Bronchial epithelial cell (primary cell): Measurements from ENCODE around the gene SUPT6H. TPM values are rescaled to one million over a fixed set of nuclear protein-coding genes. Genes with fewer than 3 reads are reported as not detected.

Experiments used
- DNase-seq: peaks from one replicate; pipeline ENCODE4 v3.0.0-alpha.2; 2010; ENCODE audit warnings: low read depth
- FAIRE-seq: peaks from 2 replicates; lab custom pipeline; 2011; peaks lifted over from hg19 to GRCh38; lab: Jason Lieb, UNC
- H3K27me3 ChIP-seq: 2 replicates; pipeline ENCODE4 v1.5.1; 2011; ENCODE audit warnings: low read length; ENCODE audit not compliant: control insufficient read depth, insufficient read depth
- H3K36me3 ChIP-seq: 2 replicates; pipeline ENCODE4 v1.5.1; 2011; ENCODE audit warnings: low read length; ENCODE audit not compliant: control insufficient read depth, insufficient read depth
- H3K4me3 ChIP-seq: 2 replicates; pipeline ENCODE4 v1.5.1; 2011; ENCODE audit warnings: mild to moderate bottlenecking, low read depth, low read length, control low read depth
- total RNA-seq: library from RNA; depleted of rRNA; stranded (reverse); fragments of >200 nt; gene quantifications from 2 replicates; pipeline ENCODE4 v1.2.1, GENCODE V29; 2014
- TF ChIP-seq, protein P1 (sequence below): IDR thresholded peaks from 2 replicates; pipeline ENCODE4 v1.5.1; 2011; ENCODE audit warnings: mild to moderate bottlenecking, moderate library complexity, low read length, control low read depth, inconsistent platforms; ENCODE audit not compliant: insufficient read depth, severe bottlenecking

The SUPT6H gene
- 23.2 and 32.9 TPM in 2 replicates for total RNA-seq

DNA sequence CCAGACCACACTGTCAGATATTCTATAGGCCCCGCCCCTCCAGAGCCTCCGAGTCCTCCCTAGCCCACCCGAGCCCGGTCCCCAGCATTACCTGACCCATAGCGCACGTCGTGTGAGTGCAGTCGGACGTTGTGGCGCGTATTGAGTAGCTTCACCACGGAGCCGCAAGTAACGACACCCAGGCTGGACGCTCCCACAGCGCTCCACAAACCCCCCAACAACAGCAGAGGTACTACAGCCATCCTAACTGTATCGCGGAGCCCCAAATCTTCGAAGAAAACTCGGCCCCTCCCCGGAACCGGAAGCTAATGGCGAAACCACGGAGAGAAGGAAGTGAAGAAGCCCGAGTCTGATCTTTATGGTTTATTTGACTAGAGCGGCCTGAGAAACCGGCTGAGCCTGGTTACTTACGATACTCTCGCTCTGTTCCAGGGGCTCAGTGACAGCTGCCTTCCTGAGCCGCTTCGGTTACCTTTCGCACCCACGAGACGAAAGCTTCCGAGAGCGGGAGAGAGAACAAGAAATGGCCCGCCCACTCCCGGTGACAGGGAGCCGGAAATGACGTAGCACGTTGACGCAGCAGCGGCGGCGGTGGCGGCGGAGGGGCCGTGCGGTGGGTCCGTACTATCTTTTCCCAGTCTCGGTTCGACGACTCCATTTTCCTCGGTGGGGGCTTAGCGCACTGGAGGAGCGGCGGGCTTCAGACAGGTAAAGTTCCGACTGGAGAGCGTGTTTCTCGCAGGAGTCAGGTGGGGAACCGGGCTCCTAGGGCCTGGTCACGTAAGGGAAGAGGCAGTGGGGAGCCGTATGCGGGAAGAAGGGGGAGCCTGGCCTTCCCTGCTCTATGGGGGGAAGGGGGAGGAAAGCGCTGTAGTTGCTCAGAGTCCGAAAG is at the start of gene SUPT6H, which contains the start of gene SDF2:
SUPT6H (plus strand) TSS at position 571 of the 892 bp plus-strand sequence. CDS start 11,197 bp downstream, outside the sequence.
SDF2 (minus strand) TSS at position 272 of the 892 bp plus-strand sequence; CDS start at position 242, 30 bp downstream.
- TF ChIP-seq, protein P1, sequence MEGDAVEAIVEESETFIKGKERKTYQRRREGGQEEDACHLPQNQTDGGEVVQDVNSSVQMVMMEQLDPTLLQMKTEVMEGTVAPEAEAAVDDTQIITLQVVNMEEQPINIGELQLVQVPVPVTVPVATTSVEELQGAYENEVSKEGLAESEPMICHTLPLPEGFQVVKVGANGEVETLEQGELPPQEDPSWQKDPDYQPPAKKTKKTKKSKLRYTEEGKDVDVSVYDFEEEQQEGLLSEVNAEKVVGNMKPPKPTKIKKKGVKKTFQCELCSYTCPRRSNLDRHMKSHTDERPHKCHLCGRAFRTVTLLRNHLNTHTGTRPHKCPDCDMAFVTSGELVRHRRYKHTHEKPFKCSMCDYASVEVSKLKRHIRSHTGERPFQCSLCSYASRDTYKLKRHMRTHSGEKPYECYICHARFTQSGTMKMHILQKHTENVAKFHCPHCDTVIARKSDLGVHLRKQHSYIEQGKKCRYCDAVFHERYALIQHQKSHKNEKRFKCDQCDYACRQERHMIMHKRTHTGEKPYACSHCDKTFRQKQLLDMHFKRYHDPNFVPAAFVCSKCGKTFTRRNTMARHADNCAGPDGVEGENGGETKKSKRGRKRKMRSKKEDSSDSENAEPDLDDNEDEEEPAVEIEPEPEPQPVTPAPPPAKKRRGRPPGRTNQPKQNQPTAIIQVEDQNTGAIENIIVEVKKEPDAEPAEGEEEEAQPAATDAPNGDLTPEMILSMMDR = no peak
- FAIRE-seq (no peak), DNase-seq (peak; percentile 67)
- Histone ChIP-seq H3K27me3 (no peaks in the 10 kb centered on the region), H3K4me3 (peak within 1 kb of the TSS; percentile 84), H3K36me3 (peaks cover 1% of the 10 kb centered on the region)

DNA sequence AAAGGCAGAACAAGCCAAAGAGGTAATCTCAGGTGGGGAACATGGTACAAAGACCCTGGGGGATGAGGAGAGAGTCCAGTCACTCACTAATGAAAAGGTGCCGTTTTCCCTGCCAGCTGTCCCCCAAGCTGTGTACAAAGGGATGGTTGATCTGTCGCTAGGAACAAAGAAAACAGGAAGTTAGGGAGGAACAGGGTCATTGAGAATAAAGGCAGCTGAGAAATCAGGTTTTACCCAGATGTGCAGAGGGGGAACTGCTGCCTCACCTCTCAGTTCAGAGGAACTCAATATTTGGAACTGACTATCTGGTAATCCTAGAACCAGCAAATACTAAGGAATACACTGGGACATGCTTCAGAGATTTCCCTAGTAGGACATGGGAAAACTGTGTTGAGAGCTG is 49.5 kb upstream of the SUPT6H start:
- Histone ChIP-seq H3K27me3 (no peaks in the 10 kb centered on the region), H3K4me3 (no peak overlapping the region), H3K36me3 (peaks cover 21% of the 10 kb centered on the region)
- TF ChIP-seq, protein P1 = no peak
- FAIRE-seq (no peak), DNase-seq (no peak)

DNA sequence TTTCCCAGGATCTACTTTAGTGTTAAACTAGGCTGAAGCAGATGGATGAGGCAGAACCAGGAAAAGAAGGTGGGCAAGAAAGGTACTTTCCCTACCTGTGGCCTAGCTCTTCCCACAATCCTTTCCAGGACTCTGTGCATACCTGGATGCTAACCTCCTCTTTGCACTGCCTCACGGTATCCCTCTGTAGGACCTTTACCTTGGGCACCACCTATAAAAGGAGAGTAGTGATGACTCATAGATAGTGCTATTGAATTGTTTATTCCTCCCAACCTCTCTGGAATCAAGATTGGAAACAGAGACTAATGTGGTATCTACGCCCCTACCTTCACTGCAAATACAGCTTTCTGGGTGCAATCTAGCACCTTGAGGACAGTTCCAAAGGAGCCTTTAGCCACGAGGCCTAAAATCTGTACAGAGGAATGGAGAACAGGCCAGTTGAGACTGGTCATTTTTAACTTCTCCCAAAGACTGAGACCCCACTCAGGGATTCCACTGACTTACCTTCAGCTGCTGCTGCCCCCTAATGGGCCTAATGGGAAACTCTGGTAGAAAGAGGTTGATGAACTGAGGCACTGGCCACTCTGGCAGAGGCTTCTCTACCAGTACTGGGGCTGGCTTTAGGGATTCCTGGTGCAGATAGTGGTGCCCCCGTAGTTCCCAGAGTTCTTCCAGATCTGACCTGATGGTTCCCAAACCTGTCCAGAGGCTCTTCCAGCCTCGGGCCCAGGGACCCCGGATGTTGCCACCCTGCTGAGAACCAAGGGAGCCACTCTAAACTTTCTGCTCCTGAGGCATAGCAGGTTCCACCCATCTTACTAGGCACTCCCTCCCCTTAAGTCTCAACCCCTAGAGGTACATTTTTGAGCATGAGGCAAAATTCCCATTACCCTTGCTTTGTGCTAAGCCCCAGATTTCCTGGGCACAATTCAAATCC is 48.8 kb upstream of the SUPT6H start:
- Histone ChIP-seq H3K4me3 (no peak overlapping the region), H3K27me3 (no peaks in the 10 kb centered on the region), H3K36me3 (peaks cover 21% of the 10 kb centered on the region)
- no peak for FAIRE-seq
- DNase-seq = peak; percentile 20
- TF ChIP-seq, protein P1 = peak; percentile 67

DNA sequence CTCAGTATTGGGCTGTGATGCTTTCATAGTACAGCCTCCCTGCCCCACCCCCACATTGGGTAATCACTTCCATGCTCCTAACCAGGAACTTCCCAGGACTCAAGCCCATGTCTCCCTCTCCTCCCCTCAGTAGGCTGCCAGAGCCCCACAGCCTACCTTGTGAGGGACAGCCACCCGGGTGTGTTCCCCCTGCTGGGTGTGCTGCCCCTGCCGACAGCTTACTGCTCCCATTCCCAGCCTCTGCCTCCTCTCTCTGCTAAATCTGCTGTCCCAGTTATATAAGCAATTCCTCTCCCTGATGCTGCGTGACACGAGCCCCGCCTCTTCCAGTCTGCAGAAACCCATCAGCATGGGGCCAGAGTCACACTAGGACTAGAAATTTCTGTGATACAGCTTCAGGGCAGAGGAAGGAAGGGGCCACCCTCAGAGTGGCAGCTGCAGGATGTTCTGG is 48.0 kb upstream of the SUPT6H start, which contains the start of gene RSKR:
RSKR (minus strand) TSS at position 255 of the 451 bp plus-strand sequence; CDS start at position 231, 24 bp downstream.
- no peaks in the 10 kb centered on the region for H3K27me3 ChIP-seq
- no peak for FAIRE-seq
- H3K36me3 ChIP-seq = peaks cover 25% of the 10 kb centered on the region
- TF ChIP-seq, protein P1 = no peak
- DNase-seq = no peak
- no peak within 1 kb of the TSS for H3K4me3 ChIP-seq

DNA sequence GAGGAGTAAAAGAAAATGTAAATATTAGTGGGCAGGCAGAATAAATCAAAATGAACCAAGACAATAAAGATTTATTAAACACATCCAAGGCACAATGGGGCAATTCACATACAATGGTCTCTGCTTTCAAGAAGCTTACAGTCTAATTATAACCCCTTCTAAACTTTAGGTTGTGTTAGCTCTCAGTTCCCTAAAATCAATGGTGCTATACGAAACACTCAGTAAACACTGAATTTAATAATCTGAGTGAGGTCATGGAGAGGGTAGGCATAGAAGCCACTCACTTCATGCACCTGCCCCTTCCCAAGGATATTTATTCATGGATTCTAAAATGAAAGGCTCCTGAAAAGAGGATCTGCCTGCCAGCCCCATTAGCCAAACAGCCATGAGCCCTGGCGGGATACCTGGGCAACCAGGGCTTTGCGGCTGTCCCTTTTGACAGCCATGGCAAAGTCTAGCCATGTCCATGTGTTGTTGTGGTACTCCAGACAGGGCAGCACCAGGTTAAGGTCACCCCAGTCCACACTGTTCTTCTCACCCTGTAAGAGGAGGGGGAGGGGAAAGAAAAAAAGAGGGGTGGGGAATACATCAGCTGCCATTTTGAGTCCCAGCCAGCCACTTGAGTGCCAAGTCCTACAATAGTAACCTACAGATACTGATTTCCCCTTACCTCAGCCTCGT is 46.6 kb upstream of the SUPT6H start:
- H3K27me3 ChIP-seq = no peaks in the 10 kb centered on the region
- peaks cover 29% of the 10 kb centered on the region for H3K36me3 ChIP-seq
- TF ChIP-seq, protein P1 = no peak
- H3K4me3 ChIP-seq = no peak overlapping the region
- no peak for DNase-seq
- FAIRE-seq = no peak
